GM12892 (cell line): ENCODE data around the gene HPN.
A peak's percentile ranks its signal among the peaks of the same experiment; 100 is the strongest.

Source experiments
- DNase-seq: peaks from one replicate; pipeline ENCODE4 v3.0.0; 2011; ENCODE audit not compliant: insufficient read length
- FAIRE-seq: peaks from 2 replicates; lab custom pipeline; 2011; peaks lifted over from hg19 to GRCh38; lab: Jason Lieb, UNC
- POLR2A ChIP-seq: IDR thresholded peaks from 2 replicates; pipeline ENCODE4 v1.6.1; 2011; ENCODE audit warnings: low read depth, low read length, control low read depth
- POLR2AphosphoS5 ChIP-seq: IDR thresholded peaks from 2 replicates; pipeline ENCODE4 v1.6.1; 2011; ENCODE audit warnings: low read depth, low read length, control low read depth
- TAF1 ChIP-seq: IDR thresholded peaks from 2 replicates; pipeline ENCODE4 v1.6.1; 2011; ENCODE audit warnings: low read depth, mild to moderate bottlenecking, control low read depth, low read length, borderline replicate concordance

The HPN gene

DNA sequence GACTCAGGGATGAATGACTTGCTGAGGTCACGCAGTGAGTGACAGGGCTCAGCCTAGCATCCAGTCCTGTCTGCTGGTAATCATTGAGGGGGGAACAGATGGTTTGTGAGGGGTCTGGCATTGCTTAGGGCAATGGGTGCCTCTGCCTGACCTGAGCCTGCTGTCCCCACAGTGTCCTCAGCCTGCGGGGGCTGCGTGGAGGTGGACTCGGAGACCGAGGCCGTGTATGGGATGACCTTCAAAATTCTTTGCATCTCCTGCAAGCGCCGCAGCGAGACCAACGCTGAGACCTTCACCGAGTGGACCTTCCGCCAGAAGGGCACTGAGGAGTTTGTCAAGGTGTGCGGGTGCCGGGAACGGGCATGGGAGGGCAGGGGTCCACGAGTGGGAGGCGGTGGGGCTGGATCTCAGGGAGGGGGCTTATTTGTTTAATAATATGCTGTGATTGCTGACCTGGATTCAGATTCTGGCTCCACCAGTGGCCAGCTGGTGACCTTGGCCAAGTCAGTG lies 9.1 kb upstream of the HPN start:
- TF ChIP-seq POLR2AphosphoS5 (no peak), TAF1 (no peak), POLR2A (no peak)
- FAIRE-seq (no peak), DNase-seq (no peak)

DNA sequence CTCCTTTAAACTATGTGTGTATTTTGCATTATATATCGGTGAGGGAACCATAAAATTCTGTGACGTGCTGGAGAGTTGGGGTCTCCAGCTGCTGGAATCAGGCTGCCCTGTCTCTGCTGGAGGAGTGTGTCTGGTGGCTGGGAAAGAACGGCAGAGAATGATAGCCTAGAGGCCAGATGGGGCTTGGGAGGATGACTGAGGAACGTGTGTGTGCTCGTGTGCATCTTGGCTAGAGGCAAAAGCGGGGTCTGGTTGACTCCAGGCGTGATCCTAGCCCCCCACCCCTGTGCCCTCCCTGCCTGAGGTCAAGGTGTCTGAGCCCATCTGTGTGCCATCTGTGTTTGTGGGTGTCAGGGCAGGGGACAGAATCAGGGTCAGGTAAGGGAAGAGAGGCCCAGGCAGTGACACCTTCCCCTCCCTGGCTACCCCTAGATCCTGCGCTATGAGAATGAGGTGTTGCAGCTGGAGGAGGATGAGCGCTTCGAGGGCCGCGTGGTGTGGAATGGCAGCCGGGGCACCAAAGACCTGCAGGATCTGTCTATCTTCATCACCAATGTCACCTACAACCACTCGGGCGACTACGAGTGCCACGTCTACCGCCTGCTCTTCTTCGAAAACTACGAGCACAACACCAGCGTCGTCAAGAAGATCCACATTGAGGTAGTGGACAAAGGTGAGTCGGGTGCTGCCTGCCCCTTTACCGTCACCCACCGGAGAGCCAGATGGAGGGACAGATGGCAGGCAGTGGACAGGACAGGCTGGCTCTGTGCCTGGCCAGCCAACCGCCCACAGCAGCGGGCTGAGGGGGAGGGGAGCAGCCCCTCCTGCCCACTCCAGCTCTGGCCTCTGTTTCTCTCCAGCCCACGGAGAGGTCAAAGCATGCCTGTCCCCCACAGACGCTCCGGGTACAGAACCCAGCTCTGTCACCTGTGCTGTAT lies 8.2 kb upstream of the HPN start:
- no peak for DNase-seq
- TF ChIP-seq POLR2AphosphoS5 (no peak), TAF1 (no peak), POLR2A (no peak)
- no peak for FAIRE-seq

GRCh38 chr19:35034005-35034502 lies 7.5 kb upstream of the HPN start:
- TF ChIP-seq POLR2A (no peak), TAF1 (no peak), POLR2AphosphoS5 (no peak)
- DNase-seq (no peak), FAIRE-seq (no peak)

- TF ChIP-seq POLR2A (no peak), POLR2AphosphoS5 (no peak), TAF1 (no peak)
- FAIRE-seq (no peak), DNase-seq (no peak)
Observed at GRCh38 chr19:35034588-35035382, 6.7 kb upstream of the HPN start.

- peak; percentile 63 for DNase-seq
- peak; percentile 90 for FAIRE-seq
- TF ChIP-seq POLR2AphosphoS5 (no peak), TAF1 (no peak), POLR2A (no peak)
Observed at GRCh38 chr19:35037716-35038622, 3.6 kb upstream of the HPN start.

DNA sequence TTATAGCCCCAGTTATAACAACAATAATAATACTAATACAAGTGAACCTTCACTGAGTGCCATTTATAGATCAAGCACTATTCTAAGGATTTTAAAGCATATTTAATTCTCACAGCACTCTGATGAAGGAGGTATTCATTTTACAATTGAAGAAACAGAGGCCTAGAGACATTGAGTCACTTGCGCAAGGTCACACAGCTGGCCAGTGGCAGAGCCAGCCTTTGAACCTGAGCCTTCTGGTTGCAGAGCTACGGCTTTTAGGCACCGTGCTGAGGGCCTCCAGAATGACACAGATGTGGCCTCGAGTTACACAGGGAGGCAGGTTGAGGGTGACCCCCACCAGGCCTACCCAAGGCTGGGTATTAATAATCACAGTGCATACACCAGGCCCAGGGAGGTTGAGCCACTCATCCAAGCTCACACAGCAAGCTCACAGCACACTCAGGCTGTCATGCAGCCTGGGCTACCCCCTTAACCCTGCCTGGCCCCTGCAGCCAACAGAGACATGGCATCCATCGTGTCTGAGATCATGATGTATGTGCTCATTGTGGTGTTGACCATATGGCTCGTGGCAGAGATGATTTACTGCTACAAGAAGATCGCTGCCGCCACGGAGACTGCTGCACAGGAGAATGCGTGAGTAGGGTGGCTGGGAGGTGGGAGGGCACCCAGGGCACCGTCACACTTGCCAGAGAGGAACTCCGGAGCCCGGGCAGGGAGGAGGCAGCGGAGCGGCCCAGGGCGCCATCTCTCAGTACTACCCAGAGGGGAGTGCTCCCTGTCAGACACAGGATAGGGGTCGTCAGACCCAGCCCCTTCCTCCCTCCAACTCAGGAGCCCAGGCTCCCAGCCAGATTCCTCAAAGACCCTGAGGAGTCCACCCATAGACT lies 2.7 kb upstream of the HPN start:
- DNase-seq (no peak), FAIRE-seq (peak; percentile 42)
- no peak for TF ChIP-seq POLR2AphosphoS5
- no peak for TF ChIP-seq TAF1
- no peak for TF ChIP-seq POLR2A

GRCh38 chr19:35039881-35040825 lies 1.4 kb upstream of the HPN start:
- no peak for TF ChIP-seq POLR2AphosphoS5
- TF ChIP-seq TAF1 = no peak
- no peak for TF ChIP-seq POLR2A
- no peak for DNase-seq
- FAIRE-seq = no peak

- FAIRE-seq (no peak), DNase-seq (no peak)
- TF ChIP-seq POLR2A (no peak), TAF1 (no peak), POLR2AphosphoS5 (no peak)
Observed at GRCh38 chr19:35040826-35041547, 534 bp upstream of the HPN start.

DNA sequence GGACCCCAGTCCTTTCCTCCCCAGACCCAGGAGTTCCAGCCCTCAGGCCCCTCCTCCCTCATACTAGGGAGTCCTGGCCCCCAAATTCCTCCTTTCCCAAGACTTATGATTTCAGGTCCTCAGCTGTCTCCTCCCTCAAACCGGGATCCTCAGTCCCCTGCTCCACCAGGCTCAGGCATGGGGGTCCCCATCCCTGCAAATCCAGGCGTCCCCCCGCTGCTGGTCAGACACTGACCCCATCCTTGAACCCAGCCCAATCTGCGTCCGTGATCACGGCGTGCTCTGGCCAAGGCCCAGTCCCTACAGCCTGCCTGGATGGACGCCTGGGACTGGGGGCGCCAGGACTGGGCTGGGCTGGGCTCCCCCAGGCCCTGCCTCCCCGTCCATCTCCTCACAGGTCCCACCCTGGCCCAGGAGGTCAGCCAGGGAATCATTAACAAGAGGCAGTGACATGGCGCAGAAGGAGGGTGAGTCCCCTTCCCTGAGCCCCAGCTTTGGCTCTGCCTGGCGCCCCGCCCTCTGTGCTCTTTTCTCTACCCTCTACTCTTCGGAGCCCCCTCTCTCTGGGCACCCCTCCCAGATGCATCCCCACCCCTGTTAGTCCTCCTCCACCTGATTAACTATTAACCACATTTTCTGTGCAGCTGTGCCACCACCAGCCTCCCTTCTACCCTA lies 672 bp downstream of the HPN start:
- FAIRE-seq (no peak), DNase-seq (no peak)

More for the DNA sequence above, 672 bp downstream of the HPN start:
- TF ChIP-seq POLR2AphosphoS5 = no peak
- TF ChIP-seq TAF1 = no peak
- TF ChIP-seq POLR2A = no peak
